Progenitor cell of endocrine pancreas (in vitro differentiated cells): ENCODE data around the gene LAMC1. TPM values are rescaled to one million over a fixed set of nuclear protein-coding genes. Genes with fewer than 3 reads are reported as not detected.

Experiments used
- DNase-seq: peaks from one replicate; pipeline ENCODE4 v3.0.0; 2021; ENCODE audit warnings: low spot score; ENCODE audit not compliant: unreplicated experiment
- H3K27ac Mint-ChIP-seq: 2 replicates; pipeline ENCODE4 v1.8.0; 2021; ENCODE audit warnings: mild to moderate bottlenecking, moderate library complexity, mixed read lengths
- H3K27me3 Mint-ChIP-seq: 2 replicates; pipeline ENCODE4 v1.8.0; 2021; ENCODE audit warnings: mixed read lengths
- H3K36me3 Mint-ChIP-seq: 2 replicates; pipeline ENCODE4 v1.8.0; 2022; ENCODE audit warnings: mixed read lengths; ENCODE audit not compliant: insufficient read depth
- H3K4me1 Mint-ChIP-seq: 2 replicates; pipeline ENCODE4 v1.8.0; 2021; ENCODE audit warnings: low read depth, mixed read lengths
- H3K4me3 Mint-ChIP-seq: 2 replicates; pipeline ENCODE4 v1.8.0; 2021; ENCODE audit warnings: low read depth, mild to moderate bottlenecking, moderate library complexity, mixed read lengths
- H3K9me3 Mint-ChIP-seq: 2 replicates; pipeline ENCODE4 v1.8.0; 2021; ENCODE audit warnings: low read depth, mixed read lengths
- CTCF ChIP-seq: fragments of 200-600 bp; sonication (generic); IDR thresholded peaks from one replicate; pipeline ENCODE4 v1.5.0; 2021; ENCODE audit warnings: antibody characterized with exemption, mild to moderate bottlenecking; ENCODE audit not compliant: unreplicated experiment
- total RNA-seq: library from RNA; stranded (reverse); gene quantifications from 2 replicates; pipeline ENCODE4 v1.2.1, GENCODE V29; 2021

The LAMC1 gene
- total RNA-seq, 1 donor from 2014 or later, result 72.9 TPM

GRCh38 chr1:183079712-183080388 lies 56.6 kb downstream of the LAMC1 start:
- H3K36me3 Mint-ChIP-seq, result no peaks in the 10 kb centered on the region
- no peak for TF ChIP-seq CTCF
- H3K4me1 Mint-ChIP-seq, result peaks cover 3% of the 10 kb centered on the region
- no peaks in the 10 kb centered on the region for H3K9me3 Mint-ChIP-seq
- DNase-seq, result no peak
- H3K27me3 Mint-ChIP-seq, result no peaks in the 10 kb centered on the region
- no peak overlapping the region for H3K27ac Mint-ChIP-seq
- no peak overlapping the region for H3K4me3 Mint-ChIP-seq

- Mint-ChIP-seq H3K27me3 (no peaks in the 10 kb centered on the region), H3K4me1 (peaks cover 3% of the 10 kb centered on the region), H3K36me3 (no peaks in the 10 kb centered on the region), H3K9me3 (no peaks in the 10 kb centered on the region), H3K27ac (no peak overlapping the region), H3K4me3 (no peak overlapping the region)
- TF ChIP-seq CTCF, result no peak
- no peak for DNase-seq
Observed at GRCh38 chr1:183080406-183080805, 57.2 kb downstream of the LAMC1 start.

- H3K4me3 Mint-ChIP-seq, result no peak overlapping the region
- peaks cover 7% of the 10 kb centered on the region for H3K4me1 Mint-ChIP-seq
- no peaks in the 10 kb centered on the region for H3K27me3 Mint-ChIP-seq
- no peaks in the 10 kb centered on the region for H3K36me3 Mint-ChIP-seq
- no peaks in the 10 kb centered on the region for H3K9me3 Mint-ChIP-seq
- no peak for TF ChIP-seq CTCF
- no peak overlapping the region for H3K27ac Mint-ChIP-seq
- DNase-seq, result no peak
Observed at GRCh38 chr1:183081402-183082120, 58.3 kb downstream of the LAMC1 start.

- DNase-seq, result no peak
- H3K4me3 Mint-ChIP-seq, result no peak overlapping the region
- no peak for TF ChIP-seq CTCF
- no peaks in the 10 kb centered on the region for H3K9me3 Mint-ChIP-seq
- H3K4me1 Mint-ChIP-seq, result peaks cover 15% of the 10 kb centered on the region
- H3K27ac Mint-ChIP-seq, result no peak overlapping the region
- no peaks in the 10 kb centered on the region for H3K36me3 Mint-ChIP-seq
- no peaks in the 10 kb centered on the region for H3K27me3 Mint-ChIP-seq
Observed at GRCh38 chr1:183082650-183083049, 59.4 kb downstream of the LAMC1 start.

GRCh38 chr1:183087001-183087400 lies 63.8 kb downstream of the LAMC1 start:
- Mint-ChIP-seq H3K36me3 (no peaks in the 10 kb centered on the region), H3K27me3 (no peaks in the 10 kb centered on the region), H3K4me3 (no peak overlapping the region), H3K27ac (no peak overlapping the region), H3K9me3 (no peaks in the 10 kb centered on the region), H3K4me1 (peaks cover 37% of the 10 kb centered on the region)
- DNase-seq, result no peak
- TF ChIP-seq CTCF, result no peak
